GM19452 (cell line): ENCODE data around the gene COMT.
"Not testable (repeated sequence)": the region's sequence is repeated elsewhere in the genome, so short reads cannot be mapped to it uniquely, and the experiment has no call there.

Experiments used
- ATAC-seq: cut with Tn5 transposase; IDR thresholded peaks from one replicate; pipeline ENCODE4 v1.9.1; 2021; ENCODE audit not compliant: unreplicated experiment

COMT gene

DNA sequence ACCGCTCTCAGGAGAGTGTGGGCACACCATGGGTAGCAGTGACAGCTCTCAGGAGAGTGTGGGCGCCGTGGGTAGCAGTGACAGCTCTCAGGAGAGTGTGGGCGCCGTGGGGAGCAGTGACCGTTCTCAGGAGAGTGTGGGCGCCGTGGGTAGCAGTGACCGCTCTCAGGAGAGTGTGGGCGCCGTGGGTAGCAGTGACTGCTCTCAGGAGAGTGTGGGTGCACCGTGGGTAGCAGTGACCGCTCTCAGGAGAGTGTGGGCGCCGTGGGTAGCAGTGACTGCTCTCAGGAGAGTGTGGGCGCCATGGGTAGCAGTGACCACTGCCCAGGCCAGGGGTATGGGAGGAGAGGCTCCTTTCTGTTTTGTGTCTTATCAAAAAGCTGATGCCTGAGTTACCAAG, 33.7 kb upstream of the COMT start:
- not testable (repeated sequence) for ATAC-seq

DNA sequence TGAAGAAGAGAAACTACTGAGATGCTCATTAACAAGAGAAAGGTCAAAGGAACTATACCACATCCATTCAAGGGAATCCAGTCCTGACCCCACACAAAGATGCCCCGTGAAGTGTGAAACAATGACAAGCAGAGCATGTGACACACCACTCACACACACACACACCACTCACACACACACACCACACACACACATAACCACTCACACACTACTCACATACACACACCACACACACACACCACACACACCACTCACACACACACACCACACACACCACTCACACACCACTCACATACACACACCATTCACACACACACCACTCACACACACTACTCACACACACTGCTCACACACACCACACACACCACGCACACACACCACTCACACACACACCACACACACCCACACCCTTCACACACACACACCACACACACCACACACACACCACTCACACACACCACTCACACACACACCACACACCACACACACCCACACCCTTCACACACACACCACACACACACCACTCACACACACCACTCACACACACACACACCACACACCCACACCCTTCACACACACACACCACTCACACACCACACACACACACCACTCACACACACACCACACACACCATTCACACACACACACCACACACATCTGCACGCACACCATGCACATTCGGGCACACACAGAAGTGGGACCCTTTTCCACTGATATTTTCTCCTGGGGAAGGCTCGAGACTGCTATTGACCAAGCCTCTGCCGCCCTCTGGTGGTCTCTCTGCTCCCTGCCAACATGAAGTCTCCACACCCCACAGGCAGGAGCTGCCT, 32.0 kb upstream of the COMT start:
- ATAC-seq = no peak

DNA sequence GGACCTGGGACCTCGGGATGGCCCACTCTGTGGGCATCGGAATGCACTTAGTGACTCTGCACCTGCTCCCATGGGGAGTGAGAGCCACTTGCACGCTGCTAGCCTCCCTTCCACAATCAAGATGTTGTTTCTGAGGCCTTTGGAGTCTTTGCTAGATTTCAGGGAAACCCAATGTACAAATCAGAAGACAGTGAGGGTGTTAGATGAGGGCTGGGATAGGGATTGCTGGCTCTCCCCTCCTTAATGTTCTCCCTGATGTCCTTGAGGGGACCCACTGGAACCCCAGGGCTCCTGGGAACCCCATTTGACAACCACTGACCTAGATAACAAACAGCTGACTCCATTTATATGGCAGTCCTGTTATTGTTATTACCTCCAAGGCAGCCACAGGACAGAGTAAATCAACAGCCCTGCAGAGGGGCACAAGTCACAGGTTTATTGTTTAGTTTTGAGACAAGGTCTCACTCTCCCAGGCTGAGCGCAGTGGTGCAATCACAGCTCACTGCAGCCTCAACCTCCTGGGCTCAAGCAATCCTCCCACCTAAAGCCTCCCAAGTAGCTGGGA, 31.3 kb upstream of the COMT start:
- no peak for ATAC-seq

DNA sequence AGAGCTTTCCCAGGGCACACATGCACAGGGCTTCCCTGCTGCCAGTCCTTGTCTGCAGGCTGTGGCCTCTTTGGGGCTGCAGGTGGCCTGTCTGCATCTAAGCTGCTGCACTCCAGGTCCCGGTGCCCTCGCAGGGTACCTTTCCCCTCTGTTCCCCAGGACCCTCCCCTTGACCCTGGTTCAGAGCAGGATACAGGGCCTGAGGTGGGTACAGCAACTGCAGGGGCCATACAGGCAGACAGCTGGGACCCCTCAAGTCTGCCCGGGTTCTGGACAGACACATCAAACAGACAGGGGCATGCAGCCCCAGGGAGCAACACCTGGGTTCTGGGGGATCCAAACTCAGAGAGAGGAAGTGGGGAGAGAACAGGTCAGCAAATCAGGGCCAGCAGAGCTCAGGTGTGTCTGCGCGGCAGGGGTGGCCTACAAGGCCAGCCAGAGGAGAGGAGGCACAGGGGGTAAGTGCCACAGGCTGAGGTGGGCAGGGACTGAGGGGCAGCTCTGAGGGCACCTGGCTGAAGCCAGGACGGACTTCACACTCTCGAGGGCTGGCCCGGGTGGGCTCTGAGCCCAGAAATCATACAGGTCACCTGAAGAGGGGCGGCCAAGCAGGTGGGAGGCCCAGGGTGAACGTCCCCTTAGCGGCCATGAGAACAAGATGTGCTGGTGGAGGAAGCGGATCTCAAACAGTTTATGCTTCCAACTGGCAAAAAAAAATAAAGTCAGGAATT, 29.9 kb upstream of the COMT start:
- ATAC-seq = no peak

DNA sequence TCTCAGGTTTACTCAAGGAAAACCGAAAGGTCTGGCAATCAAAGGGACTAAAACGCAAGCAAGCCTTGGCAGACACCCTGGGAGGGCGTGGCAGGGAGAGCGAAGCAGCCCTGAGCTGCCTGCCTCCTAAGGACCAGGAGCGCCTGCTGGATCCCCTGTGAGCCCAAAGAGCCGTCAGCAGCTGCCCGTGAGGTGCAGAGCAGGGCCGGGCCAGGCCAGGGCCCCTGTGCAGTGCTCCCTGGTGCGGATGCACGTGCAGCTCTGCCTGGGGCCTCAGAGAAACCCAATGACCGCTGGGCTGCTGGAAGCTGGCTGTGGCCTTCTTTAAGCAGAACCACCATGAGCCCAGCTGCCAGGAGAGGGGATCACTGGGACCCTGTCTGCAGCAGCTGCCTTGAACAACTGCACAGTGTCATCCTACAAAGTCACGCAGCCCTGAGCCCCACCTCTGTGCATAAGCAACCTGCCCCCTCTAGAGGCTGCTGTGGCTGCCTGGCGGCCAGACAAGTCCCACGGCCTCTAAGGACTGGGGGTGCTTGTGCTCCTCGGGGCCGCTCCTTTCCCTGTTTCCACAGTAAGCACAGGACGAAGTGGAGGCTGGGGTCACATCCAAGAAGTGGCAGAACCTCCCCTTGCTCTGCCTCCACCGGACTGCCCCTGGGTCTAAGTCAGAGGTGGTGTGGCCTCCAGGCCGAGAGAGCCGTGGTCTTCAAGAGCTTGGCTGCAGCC, 29.1 kb upstream of the COMT start:
- ATAC-seq = no peak

DNA sequence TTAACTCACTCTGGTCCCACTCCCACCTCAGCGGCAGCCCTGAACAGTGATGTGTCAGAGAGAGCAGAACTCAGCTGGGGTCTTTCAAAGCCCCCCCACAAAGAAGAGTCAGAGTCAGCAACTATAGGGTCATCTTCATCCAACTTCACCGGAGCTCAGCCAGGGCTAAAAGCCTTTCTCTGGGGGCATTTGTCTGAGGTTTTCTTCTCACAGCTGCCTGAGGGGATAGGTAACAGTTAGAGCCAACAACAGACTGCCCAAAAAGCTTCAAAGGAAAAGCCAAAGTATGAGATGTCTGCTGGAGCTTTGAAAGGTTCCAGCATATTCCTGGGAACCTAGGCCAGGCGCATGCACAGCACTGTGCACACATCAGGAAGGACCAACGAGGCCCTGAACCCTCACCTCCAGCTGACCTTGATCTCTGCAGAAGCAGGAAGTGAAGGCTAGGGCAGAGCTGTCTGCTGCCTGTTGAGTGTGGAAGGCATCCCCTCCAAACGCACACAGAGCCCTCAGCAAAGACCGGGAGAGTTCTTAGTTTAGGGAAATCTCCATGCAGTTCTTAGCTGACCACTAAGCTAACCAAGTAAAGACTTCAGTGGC, 28.1 kb upstream of the COMT start:
- no peak for ATAC-seq

DNA sequence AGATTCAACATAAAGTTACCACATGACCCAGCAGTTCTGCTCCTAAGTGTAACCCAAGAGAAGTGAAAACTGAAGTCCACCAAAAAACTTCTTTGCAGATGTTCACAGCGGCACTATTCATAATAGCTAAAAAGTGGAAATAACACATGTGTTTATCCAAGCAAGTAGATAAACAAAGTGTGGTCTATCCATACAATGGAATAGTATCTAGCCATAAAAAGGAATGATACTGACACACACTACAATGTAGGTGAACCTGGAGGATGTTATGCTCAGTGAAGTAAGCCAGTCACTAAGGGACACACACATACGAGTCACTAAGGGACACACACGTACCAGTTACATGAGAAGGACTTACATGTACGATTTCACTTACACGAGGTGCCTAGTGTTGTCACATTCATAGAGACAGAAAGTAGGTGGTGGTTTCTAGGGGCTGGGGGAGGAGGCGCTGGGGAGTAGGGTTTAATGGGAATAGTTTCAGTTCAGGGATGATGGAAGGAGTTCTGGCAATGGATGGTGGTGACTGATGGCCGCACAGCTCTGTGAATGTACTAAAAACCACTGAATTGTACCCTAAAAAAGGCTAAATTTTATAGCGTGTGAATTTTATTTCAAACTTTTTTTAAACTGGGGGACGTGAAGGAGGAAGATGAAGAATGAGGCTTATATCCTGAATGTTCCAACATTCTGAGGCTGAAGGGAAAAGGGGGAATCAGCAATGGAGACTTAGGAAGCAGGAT, 27.2 kb upstream of the COMT start:
- ATAC-seq = no peak

DNA sequence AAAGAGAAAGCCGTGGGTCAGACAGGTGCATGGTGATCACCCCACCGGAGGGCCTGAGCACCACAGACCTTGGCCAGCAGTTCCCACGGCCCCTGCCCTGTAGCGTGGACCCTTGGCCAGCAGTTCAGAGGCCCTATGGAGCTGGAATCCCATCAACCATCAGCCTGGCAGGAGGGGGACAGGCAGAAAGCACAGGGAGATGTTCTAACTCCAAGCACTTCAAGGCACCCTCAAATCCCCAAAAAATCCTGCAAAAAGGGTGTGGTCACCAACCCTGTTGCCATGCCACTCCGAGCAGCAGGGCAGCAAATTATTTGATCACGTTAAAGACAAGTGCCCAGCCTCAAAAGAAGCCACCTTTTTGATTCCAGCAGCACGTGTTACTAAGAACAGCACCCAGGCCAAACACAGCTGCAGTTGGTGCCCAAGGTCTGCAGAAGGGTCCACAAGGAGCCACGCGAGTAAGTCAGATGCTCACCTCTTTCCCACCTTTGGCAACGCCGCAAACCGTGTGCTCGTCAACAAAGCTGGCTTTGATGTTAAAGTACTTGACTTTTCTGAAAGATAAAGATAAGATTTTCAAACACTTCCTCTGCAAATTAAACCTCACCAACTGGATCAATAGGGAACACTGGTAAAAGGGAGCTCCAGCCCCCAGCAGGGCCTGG, 26.2 kb upstream of the COMT start:
- ATAC-seq = no peak

DNA sequence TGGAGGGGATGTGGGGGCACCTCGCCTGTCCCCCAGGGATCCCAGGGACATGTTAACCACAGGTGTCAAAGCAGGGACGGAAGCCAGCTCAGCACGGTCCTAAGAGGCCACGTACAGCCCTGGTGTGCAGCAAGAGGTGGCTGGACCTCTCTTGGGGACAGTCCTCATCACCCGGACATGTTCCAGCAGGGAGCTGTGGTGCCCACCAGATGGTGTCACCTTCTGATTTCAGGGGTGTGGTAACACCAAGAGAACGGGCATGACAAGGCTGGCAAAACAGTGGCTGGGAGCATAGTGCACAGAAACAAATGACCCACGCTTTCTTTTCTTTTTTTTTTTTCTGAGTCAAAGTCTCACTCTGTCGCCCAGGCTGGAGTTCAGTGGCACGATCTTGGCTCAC, 25.6 kb upstream of the COMT start:
- no peak for ATAC-seq

DNA sequence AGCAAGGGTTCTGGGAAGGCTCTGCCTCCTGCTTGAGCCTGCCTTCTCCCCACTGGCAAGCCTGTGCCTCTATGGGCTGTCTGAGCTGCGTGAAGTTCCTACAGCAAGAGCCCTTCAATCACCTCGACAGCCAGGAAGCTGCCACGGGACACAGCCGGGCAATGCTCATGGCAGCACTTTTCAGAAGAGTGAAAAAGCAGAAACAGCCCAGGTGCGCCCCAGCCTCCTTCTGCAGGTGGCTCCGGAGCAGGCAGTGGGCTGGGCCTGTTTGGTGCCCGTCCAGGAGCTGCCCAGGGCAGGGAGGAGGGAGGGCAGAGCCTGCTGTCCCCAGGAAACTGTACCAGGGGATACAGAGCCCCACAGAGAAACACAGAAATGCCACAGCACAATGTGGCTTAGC, 24.6 kb upstream of the COMT start:
- no peak for ATAC-seq

DNA sequence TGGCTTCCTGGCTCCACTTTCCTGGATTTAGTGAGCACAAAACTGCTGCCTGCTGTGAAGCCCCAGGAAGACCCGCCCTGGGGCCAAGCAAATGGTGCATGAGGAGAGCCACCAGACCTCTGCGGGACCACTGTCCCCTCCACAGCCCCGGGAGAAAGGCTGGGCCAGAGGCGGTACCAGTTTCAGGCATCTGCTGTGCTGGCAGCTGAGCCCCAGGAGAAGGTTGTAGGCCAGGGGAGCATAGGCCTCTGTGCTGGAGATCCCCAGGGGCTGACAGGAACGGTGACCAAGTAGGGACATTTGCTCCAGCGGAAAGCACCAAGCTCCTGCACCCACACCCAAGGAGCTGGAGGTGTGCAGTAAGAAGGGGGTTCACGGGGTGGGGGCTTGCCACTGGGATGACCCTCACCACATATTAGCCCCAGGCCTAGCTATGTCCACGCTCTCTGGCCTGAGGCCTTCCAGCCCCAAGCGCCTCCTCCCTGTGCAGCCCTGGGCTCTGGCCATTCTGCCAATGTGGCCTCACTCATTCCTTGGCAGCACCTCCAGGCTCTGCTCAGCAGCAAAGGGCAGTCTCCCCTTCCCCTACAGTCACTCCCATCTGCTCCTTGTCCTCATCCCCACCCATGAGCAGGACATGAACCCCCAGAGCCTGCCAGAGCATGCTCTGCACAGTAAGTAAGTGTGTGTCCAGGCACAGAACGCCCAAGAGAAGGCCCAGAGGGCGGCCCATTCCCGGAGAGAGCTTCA, 24.0 kb upstream of the COMT start:
- no peak for ATAC-seq

DNA sequence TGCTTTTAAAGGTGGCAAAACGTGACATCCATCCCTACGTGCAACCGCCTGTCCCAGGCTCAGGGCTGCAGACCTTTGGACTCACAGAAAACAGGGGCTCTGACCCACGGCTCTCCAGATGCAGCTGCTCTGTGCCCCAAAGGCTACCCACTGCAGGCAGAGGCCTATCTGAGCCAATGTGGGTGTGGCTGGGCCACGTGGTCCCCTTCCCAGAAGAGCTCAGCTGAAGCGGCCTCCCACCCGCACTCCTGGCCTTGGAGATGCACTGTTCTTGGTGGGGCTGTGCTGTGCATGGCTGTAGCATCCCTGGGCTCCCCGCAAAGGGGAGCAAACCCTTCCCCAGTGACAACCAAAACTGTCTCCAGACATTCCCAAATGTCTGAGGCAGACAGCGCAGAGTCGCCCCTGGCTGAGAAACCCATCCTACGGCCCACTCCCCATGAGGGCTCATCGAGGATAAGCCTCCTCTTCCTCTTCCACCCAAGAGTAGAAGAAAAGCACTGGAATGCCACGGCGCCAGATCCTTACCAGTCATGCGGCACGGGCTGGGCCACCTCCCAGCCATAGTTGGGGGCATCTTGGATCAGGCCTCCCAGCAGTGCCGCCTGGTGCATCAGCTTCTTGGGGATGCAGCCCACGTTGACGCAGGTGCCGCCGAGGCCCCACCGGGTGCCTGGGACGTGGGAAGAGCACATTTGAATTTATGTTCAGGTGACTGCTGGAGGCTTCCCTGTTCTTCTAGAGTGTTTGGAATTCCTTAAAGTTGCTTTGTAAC, 23.1 kb upstream of the COMT start:
- no peak for ATAC-seq

DNA sequence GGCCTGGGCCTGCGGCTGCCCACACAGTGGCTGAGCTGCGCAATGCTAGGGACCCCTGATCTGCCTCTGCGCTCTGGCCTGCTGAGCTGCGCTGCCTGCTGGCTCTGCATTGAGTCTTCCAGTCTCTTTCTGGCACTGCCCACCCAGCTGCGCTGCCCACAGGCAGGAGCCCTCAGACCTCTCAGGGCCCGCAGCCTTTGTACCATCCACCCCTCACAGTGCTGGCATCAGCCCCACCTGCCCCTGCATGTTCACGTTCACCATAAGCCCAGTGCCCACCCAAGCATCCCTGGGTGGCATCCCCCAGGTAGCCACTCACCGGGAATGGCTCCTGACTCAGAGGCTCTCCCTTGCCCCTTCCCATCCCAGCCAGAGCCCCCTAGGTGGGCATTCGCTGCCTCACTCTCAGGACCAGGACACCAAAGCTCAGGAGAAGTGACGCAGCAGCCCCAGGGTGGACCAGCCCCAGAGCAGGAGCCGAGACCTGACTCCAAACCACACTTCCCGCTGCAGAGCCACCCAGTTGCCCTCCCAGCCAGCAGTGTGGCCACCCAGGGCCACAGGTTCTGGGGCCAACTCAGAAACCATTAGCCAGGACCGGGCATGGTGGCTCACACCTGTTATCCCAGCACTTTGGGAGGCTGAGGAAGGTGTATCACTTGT, 21.7 kb upstream of the COMT start:
- ATAC-seq = no peak

DNA sequence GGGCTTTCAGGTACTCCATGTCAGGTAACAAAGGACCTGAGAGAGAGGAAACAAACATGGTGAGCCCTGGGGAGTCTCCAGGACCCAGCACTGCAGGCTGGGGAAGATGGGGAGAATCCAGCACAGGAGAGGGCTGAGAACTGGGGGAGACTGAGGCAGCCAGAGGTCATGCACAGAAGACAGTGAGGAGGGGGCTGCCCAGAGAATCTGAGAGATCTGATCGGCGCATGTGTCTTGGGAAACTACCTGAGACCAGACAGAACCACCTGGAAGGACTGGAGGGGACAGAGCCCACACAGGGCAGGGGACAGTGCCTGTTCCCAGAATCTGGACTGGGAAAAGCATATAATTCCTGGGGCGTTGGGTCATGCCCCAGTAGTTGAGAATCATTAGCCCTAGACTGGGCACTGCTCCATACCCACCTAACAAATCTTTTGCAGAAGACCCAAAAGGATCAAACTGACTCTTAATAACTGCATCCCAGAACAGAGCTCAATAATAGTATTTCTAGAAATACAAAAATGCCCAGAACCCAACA, 20.0 kb upstream of the COMT start:
- no peak for ATAC-seq

DNA sequence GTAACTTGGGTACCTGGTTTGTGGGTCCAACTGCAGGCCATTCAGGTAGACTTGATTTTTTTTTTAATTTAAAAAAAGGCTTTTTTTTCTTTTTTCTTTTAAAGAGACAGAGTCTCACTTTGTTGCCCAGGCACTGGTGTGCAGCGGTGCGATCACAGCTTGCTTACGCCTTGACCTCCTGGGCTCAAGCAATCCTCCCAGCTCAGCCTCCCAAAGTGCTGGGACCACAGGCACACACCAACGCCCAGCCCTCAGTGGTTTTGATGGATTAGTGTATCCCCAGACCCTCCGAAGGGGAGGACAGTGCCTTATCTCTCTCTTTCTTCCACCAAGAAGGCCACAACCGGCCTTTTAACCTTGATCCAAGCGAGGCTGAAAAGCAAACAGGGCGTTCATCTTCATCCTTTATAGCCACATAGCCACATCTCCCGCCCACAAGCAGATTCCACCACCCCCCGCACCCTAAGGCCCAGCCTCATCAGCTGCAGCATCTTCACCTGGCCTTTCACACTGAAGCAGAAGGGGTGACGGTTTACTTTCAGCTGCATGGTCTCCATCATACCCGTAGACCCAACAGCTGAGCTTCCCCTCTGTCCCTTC, 17.6 kb upstream of the COMT start:
- ATAC-seq = no peak

DNA sequence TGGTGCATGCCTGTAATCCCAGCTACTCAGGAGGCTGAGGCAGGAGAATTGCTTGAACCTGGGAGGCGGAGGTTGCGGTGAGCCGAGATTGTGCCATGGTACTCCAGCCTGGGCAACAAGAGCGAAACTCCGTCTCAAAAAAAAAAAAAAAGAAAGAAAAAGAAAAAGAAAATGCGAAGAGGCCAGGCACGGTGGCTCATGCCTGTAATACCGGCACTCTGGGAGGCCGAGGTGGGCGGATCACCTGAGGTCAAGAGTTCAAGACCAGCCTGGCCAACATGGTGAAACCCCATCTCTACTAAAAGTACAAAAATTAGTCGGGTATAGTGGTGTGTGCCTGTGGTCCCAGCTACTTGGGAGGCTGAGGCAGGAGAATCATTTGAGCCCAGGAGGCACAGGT, 15.5 kb upstream of the COMT start:
- ATAC-seq = not testable (repeated sequence)

DNA sequence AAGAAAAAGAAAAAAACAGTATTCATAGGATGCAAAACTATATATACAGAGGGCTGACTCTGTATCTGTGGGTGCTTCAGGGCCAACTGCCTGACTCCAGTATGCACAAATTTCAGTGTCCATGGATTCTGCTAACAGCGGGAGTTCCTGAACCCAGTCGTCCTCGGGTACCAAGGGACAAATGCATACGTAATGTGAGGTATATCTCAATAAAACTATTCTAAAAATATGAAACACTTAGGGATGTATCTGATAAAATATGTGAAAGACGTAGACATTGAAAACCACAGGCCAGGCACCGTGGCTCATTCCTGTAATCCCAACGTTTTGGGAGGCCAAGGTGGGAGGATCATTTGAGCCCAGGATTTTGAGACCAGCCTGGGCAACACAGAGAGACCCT, 13.9 kb upstream of the COMT start:
- ATAC-seq = no peak
